Activated CD4-positive, alpha-beta T cell treated with anti-CD3 and anti-CD28 coated beads, Interleukin-2, amount 50 U/mL, for 4 hours (primary cell): ENCODE results near the gene ONECUT3.
"Not testable (repeated sequence)": the region's sequence is repeated elsewhere in the genome, so short reads cannot be mapped to it uniquely, and the experiment has no call there.

Experiments used
- DNase-seq, 2 experiments: peaks; one replicate each; pipeline ENCODE4 v3.0.0-alpha.2; 2020

ONECUT3 gene

GRCh38 chr19:1752757-1753728 is at the start of gene ONECUT3:
TSS of gene ONECUT3 (plus strand) at chr19:1753506. CDS start at chr19:1753663, 157 bp downstream.
- DNase-seq: no peak

- no peak for DNase-seq
These were observed 49.0 kb upstream of the ONECUT3 start for GRCh38 chr19:1704339-1704738.

- DNase-seq: no peak
These were observed 47.9 kb upstream of the ONECUT3 start for GRCh38 chr19:1705367-1705766.

GRCh38 chr19:1706646-1707045 is 46.7 kb upstream of the ONECUT3 start:
- not testable (repeated sequence) for DNase-seq

GRCh38 chr19:1707240-1707639 is 46.1 kb upstream of the ONECUT3 start:
- DNase-seq: no peak

GRCh38 chr19:1713170-1713569 is 40.1 kb upstream of the ONECUT3 start:
- no peak for DNase-seq

GRCh38 chr19:1715540-1715939 is 37.8 kb upstream of the ONECUT3 start:
- DNase-seq: no peak

- DNase-seq: no peak
These were observed 35.9 kb upstream of the ONECUT3 start for GRCh38 chr19:1717200-1717969.

- no peak for DNase-seq
These were observed 35.4 kb upstream of the ONECUT3 start for GRCh38 chr19:1717970-1718264.

GRCh38 chr19:1718420-1719291 is 34.6 kb upstream of the ONECUT3 start:
- no peak for DNase-seq

- DNase-seq: no peak
These were observed 33.8 kb upstream of the ONECUT3 start for GRCh38 chr19:1719519-1719918.

- DNase-seq: no peak
These were observed 33.1 kb upstream of the ONECUT3 start for GRCh38 chr19:1720237-1720636.

- no peak for DNase-seq
These were observed 27.9 kb upstream of the ONECUT3 start for GRCh38 chr19:1725100-1726064.

- DNase-seq: no peak
These were observed 24.3 kb upstream of the ONECUT3 start for GRCh38 chr19:1728816-1729567.

- DNase-seq: no peak
These were observed 23.8 kb upstream of the ONECUT3 start for GRCh38 chr19:1729568-1729925.

- no peak for DNase-seq
These were observed 23.1 kb upstream of the ONECUT3 start for GRCh38 chr19:1730157-1730556.

GRCh38 chr19:1734321-1734966 is 18.9 kb upstream of the ONECUT3 start:
- no peak for DNase-seq

GRCh38 chr19:1736280-1736679 is 17.0 kb upstream of the ONECUT3 start:
- DNase-seq: no peak

- no peak for DNase-seq
These were observed 16.4 kb upstream of the ONECUT3 start for GRCh38 chr19:1736927-1737326.

GRCh38 chr19:1739960-1740629 is 13.2 kb upstream of the ONECUT3 start:
- no peak for DNase-seq
